C4-2B (cell line): ENCODE results near the gene CFDP1.
A peak's percentile ranks its signal among the peaks of the same experiment; 100 is the strongest.

Experiments
- H3K27ac ChIP-seq: fragments of 450-650 bp; 2 replicates; pipeline ENCODE4 v1.5.1; 2017
- CTCF ChIP-seq: fragments of 450-650 bp; conservative IDR thresholded peaks from 2 replicates; pipeline ENCODE4 v1.5.1; 2017; ENCODE audit warnings: mild to moderate bottlenecking
- ZFX ChIP-seq: fragments of 450-650 bp; IDR thresholded peaks from 2 replicates; pipeline ENCODE4 v1.6.1; 2017

Gene CFDP1

GRCh38 chr16:75250089-75250808 is 183.1 kb downstream of the CFDP1 start:
- H3K27ac ChIP-seq, result peak overlapping the region; percentile 98
- TF ChIP-seq ZFX (no peak), CTCF (no peak)

- H3K27ac ChIP-seq, result peak overlapping the region; percentile 98
- no peak for TF ChIP-seq ZFX
- TF ChIP-seq CTCF, result no peak
These were observed 183.9 kb downstream of the CFDP1 start for GRCh38 chr16:75249441-75249840.

- H3K27ac ChIP-seq, result peak overlapping the region; percentile 98
- TF ChIP-seq CTCF (no peak), ZFX (no peak)
These were observed 184.5 kb downstream of the CFDP1 start for GRCh38 chr16:75248536-75249380.

GRCh38 chr16:75248142-75248535 is 185.2 kb downstream of the CFDP1 start:
- H3K27ac ChIP-seq, result peak overlapping the region; percentile 98; the same call in 1 of the 2 replicates

GRCh38 chr16:75247249-75247648 is 186.1 kb downstream of the CFDP1 start:
- no peak overlapping the region; the same call in 1 of the 2 replicates for H3K27ac ChIP-seq

More at GRCh38 chr16:75248142-75248535, 185.2 kb downstream of the CFDP1 start:
- TF ChIP-seq ZFX, result no peak
- TF ChIP-seq CTCF, result no peak

GRCh38 chr16:75246504-75247205 is 186.6 kb downstream of the CFDP1 start:
- peak overlapping the region; percentile 67; the same call in 1 of the 2 replicates for H3K27ac ChIP-seq
- TF ChIP-seq ZFX, result no peak
- TF ChIP-seq CTCF, result no peak

More at GRCh38 chr16:75247249-75247648, 186.1 kb downstream of the CFDP1 start:
- TF ChIP-seq CTCF, result no peak
- no peak for TF ChIP-seq ZFX
